HFFc6 (cell line): ENCODE data around the gene HRH1. TPM values are rescaled to one million over a fixed set of nuclear protein-coding genes. Genes with fewer than 3 reads are reported as not detected.

Experiments used
- DNase-seq: peaks from one replicate; pipeline ENCODE4 v3.0.0-alpha.2; 2018
- H3K27ac Mint-ChIP-seq: 2 replicates; pipeline ENCODE4 v1.8.0; 2020; ENCODE audit warnings: mild to moderate bottlenecking, mixed read lengths
- H3K27me3 Mint-ChIP-seq: 2 replicates; pipeline ENCODE4 v1.8.0; 2021; ENCODE audit warnings: mild to moderate bottlenecking, moderate library complexity, mixed read lengths; ENCODE audit not compliant: insufficient read depth
- H3K36me3 Mint-ChIP-seq: 2 replicates; pipeline ENCODE4 v1.8.0; 2021; ENCODE audit warnings: low read depth, mixed read lengths
- H3K4me1 Mint-ChIP-seq: 2 replicates; pipeline ENCODE4 v1.8.0; 2020; ENCODE audit warnings: low read depth, mixed read lengths
- H3K4me3 Mint-ChIP-seq: 2 replicates; pipeline ENCODE4 v1.8.0; 2020; ENCODE audit warnings: mild to moderate bottlenecking, moderate library complexity, mixed read lengths
- H3K9me3 Mint-ChIP-seq: 2 replicates; pipeline ENCODE4 v1.8.0; 2020; ENCODE audit warnings: mild to moderate bottlenecking, mixed read lengths
- CTCF ChIP-seq: fragments of 200-600 bp; sonication (generic); IDR thresholded peaks from 2 replicates; pipeline ENCODE4 v1.5.0; 2021; ENCODE audit warnings: antibody characterized with exemption, mild to moderate bottlenecking
- total RNA-seq, 6 experiments: library from RNA; stranded (reverse); fragmentation: NEBNext Ultra II Directional; extraction: Animal tissue kit (Norgen Biotek cat#: 25700); gene quantifications; 2 replicates in 1 of 6; 3 replicates in 5 of 6; pipeline ENCODE4 v1.2.3, GENCODE V29; 2021

The HRH1 gene
- total RNA-seq, 6 experiments from 2014 or later, result 4.9 to 8.4 (median 6.4) TPM

- Mint-ChIP-seq H3K9me3 (peaks cover 3% of the 10 kb centered on the region; the same call in 1 of the 2 replicates), H3K4me3 (peak overlapping the region; percentile 92), H3K36me3 (peaks cover 9% of the 10 kb centered on the region), H3K27ac (peak overlapping the region; percentile 100), H3K27me3 (no peaks in the 10 kb centered on the region; the same call in 1 of the 2 replicates), H3K4me1 (peaks cover 33% of the 10 kb centered on the region)
- TF ChIP-seq CTCF, result no peak
- DNase-seq, result no peak
Measured at GRCh38 chr3:11137627-11137959, 16.7 kb upstream of the HRH1 start.

GRCh38 chr3:11138371-11138770 is 15.9 kb upstream of the HRH1 start:
- no peaks in the 10 kb centered on the region; the same call in 1 of the 2 replicates for H3K27me3 Mint-ChIP-seq
- peaks cover 40% of the 10 kb centered on the region for H3K4me1 Mint-ChIP-seq
- TF ChIP-seq CTCF, result no peak
- no peak for DNase-seq
- peaks cover 3% of the 10 kb centered on the region; the same call in 1 of the 2 replicates for H3K9me3 Mint-ChIP-seq
- H3K4me3 Mint-ChIP-seq, result no peak overlapping the region
- H3K27ac Mint-ChIP-seq, result peak overlapping the region; percentile 37; the same call in 1 of the 2 replicates
- peaks cover 9% of the 10 kb centered on the region for H3K36me3 Mint-ChIP-seq

GRCh38 chr3:11140030-11140712 is 14.1 kb upstream of the HRH1 start:
- DNase-seq, result no peak
- H3K36me3 Mint-ChIP-seq, result peaks cover 12% of the 10 kb centered on the region
- peaks cover 3% of the 10 kb centered on the region; the same call in 1 of the 2 replicates for H3K9me3 Mint-ChIP-seq
- H3K27me3 Mint-ChIP-seq, result no peaks in the 10 kb centered on the region; the same call in 1 of the 2 replicates
- no peak for TF ChIP-seq CTCF
- peaks cover 54% of the 10 kb centered on the region for H3K4me1 Mint-ChIP-seq
- no peak overlapping the region for H3K27ac Mint-ChIP-seq
- no peak overlapping the region for H3K4me3 Mint-ChIP-seq

- Mint-ChIP-seq H3K27ac (no peak overlapping the region), H3K9me3 (peaks cover 3% of the 10 kb centered on the region; the same call in 1 of the 2 replicates), H3K27me3 (no peaks in the 10 kb centered on the region; the same call in 1 of the 2 replicates), H3K4me3 (no peak overlapping the region), H3K4me1 (peaks cover 59% of the 10 kb centered on the region), H3K36me3 (peaks cover 13% of the 10 kb centered on the region)
- no peak for DNase-seq
- no peak for TF ChIP-seq CTCF
Measured at GRCh38 chr3:11140713-11141104, 13.6 kb upstream of the HRH1 start.

GRCh38 chr3:11143476-11143875 is 10.8 kb upstream of the HRH1 start:
- no peak overlapping the region for H3K4me3 Mint-ChIP-seq
- no peaks in the 10 kb centered on the region; the same call in 1 of the 2 replicates for H3K27me3 Mint-ChIP-seq
- peaks cover 56% of the 10 kb centered on the region for H3K4me1 Mint-ChIP-seq
- DNase-seq, result peak; percentile 15
- no peak for TF ChIP-seq CTCF
- H3K9me3 Mint-ChIP-seq, result no peaks in the 10 kb centered on the region
- peaks cover 9% of the 10 kb centered on the region; the same call in 1 of the 2 replicates for H3K36me3 Mint-ChIP-seq
- H3K27ac Mint-ChIP-seq, result peak overlapping the region; percentile 45
